A549 (cell line): Measurements from ENCODE around the gene TSR1. TPM values are rescaled to one million over a fixed set of nuclear protein-coding genes. Genes with fewer than 3 reads are reported as not detected.

Experiments
- ATAC-seq, 2 experiments: fragments of 200-7000 bp in 1 of 2; fragments of >200 bp in 1 of 2; cut with Nextera tagmentation in 1 of 2; cut with Tn5 transposase in 1 of 2; 3 replicates each; pipeline versions ENCODE4 v1.8.0 to v1.9.1; 2018 to 2020; ENCODE audit warnings: mild to moderate bottlenecking in 1 of 2, moderate library complexity in 1 of 2
- CTCF ChIA-PET: fragments of 300-600 bp; sonication (Branson Sonifier 250); formaldehyde crosslinking; extraction: SDS; loops from one replicate; lab custom pipeline; 2021; ENCODE audit warnings: antibody characterized with exemption, inconsistent platforms; lab: Yijun Ruan, JAX
- POLR2A ChIA-PET: fragments of 350-600 bp; formaldehyde crosslinking; extraction: SDS; loops from one replicate; lab custom pipeline; 2021; ENCODE audit warnings: antibody characterized with exemption, inconsistent platforms; lab: Yijun Ruan, JAX
- DNase-seq, 2 experiments: peaks; one replicate each; pipeline versions ENCODE4 v3.0.0 to v3.0.0-alpha.2; 2011 to 2016; ENCODE audit warnings: low read depth in 1 of 2, low spot score in 1 of 2
- FAIRE-seq: peaks from 2 replicates; lab custom pipeline; 2011; peaks lifted over from hg19 to GRCh38; lab: Jason Lieb, UNC
- H3K27ac ChIP-seq, 2 experiments: fragments of >200 bp; sonication (Bioruptor Twin); formaldehyde crosslinking; 3 replicates each; pipeline ENCODE4 v1.5.1; 2016 to 2017
- H3K4me1 ChIP-seq: fragments of >200 bp; sonication (Bioruptor Twin); formaldehyde crosslinking; 3 replicates; pipeline ENCODE4 v1.6.1; 2016
- H3K4me2 ChIP-seq: fragments of >200 bp; sonication (Bioruptor Twin); formaldehyde crosslinking; 3 replicates; pipeline ENCODE4 v1.6.1; 2016
- H3K4me3 ChIP-seq: fragments of >200 bp; sonication (Bioruptor Twin); formaldehyde crosslinking; 3 replicates; pipeline ENCODE4 v1.5.1; 2016
- H3K9me3 ChIP-seq: fragments of >200 bp; sonication (Bioruptor Twin); formaldehyde crosslinking; 3 replicates; pipeline ENCODE4 v1.6.1; 2016
- CBX2 ChIP-seq: fragments of 200-600 bp; sonication (generic); IDR thresholded peaks from 2 replicates; pipeline ENCODE4 v1.6.1; 2016; ENCODE audit warnings: low read depth, mild to moderate bottlenecking, borderline replicate concordance
- CTCF ChIP-seq: fragments of >200 bp; sonication (Bioruptor Twin); formaldehyde crosslinking; IDR thresholded peaks from 3 replicates; pipeline ENCODE4 v1.5.1; 2016
- EP300 ChIP-seq, 2 experiments: fragments of >200 bp; sonication (Bioruptor Twin); formaldehyde crosslinking; IDR thresholded peaks; 2 replicates in 1 of 2; 3 replicates in 1 of 2; pipeline ENCODE4 v1.6.1; 2016 to 2017
- HDAC2 ChIP-seq: fragments of 200-600 bp; sonication (generic); IDR thresholded peaks from 2 replicates; pipeline ENCODE4 v1.6.1; 2016
- HES2 ChIP-seq: fragments of >200 bp; sonication (Bioruptor Twin); formaldehyde crosslinking; IDR thresholded peaks from 2 replicates; pipeline ENCODE4 v1.6.1; 2016
- HOXA7 ChIP-seq: fragments of 250-450 bp; sonication (Bioruptor Pico); IDR thresholded peaks from 2 replicates; pipeline ENCODE4 v1.5.0; 2020; ENCODE audit warnings: mild to moderate bottlenecking, moderate library complexity
- MAFK ChIP-seq: fragments of 450-650 bp; IDR thresholded peaks from 2 replicates; pipeline ENCODE4 v1.6.1; 2014; ENCODE audit not compliant: partially characterized antibody
- MAX ChIP-seq: IDR thresholded peaks from 2 replicates; pipeline ENCODE4 v1.6.1; 2012
- MAZ ChIP-seq: fragments of 150-350 bp; IDR thresholded peaks from 2 replicates; pipeline ENCODE4 v1.6.1; 2014; ENCODE audit warnings: antibody characterized with exemption, low read depth, low read length, borderline replicate concordance
- NPAS2 ChIP-seq: fragments of 250-450 bp; sonication (Bioruptor Pico); IDR thresholded peaks from 2 replicates; pipeline ENCODE4 v1.8.0; 2022; ENCODE audit warnings: mild to moderate bottlenecking, moderate library complexity, borderline replicate concordance
- POLR2AphosphoS2 ChIP-seq: conservative IDR thresholded peaks from 2 replicates; pipeline ENCODE4 v1.6.1; 2012; ENCODE audit warnings: low read length, improper control_type of control experiment, inconsistent platforms
- RNF2 ChIP-seq: fragments of 200-600 bp; sonication (generic); IDR thresholded peaks from 2 replicates; pipeline ENCODE4 v1.6.1; 2016; ENCODE audit warnings: low read depth, mild to moderate bottlenecking, antibody characterized with exemption, moderate library complexity, borderline replicate concordance
- SREBF2 ChIP-seq: fragments of 450-650 bp; IDR thresholded peaks from 2 replicates; pipeline ENCODE4 v1.6.1; 2014; ENCODE audit warnings: mild to moderate bottlenecking, moderate library complexity
- ZNF302 ChIP-seq: fragments of 250-450 bp; sonication (Bioruptor Pico); IDR thresholded peaks from 2 replicates; pipeline ENCODE4 v1.9.0; 2021; ENCODE audit warnings: inconsistent platforms, mild to moderate bottlenecking, moderate library complexity
- WGBS: methylation state at CpG from one replicate; pipeline ENCODE4 v1.1.6; 2017; ENCODE audit errors: missing lambda C conversion rate; 5-methylcytosine and 5-hydroxymethylcytosine counted together
- polyA plus RNA-seq, 4 experiments: library from polyadenylated mRNA; depleted of rRNA in 3 of 4; stranded (reverse); fragments of >200 nt; fragmentation: RNase III in 1 of 4; extraction: RNeasy Plus Mini Kit Qiagen cat#74134 plus additional on column Dnase treatment in 1 of 4; gene quantifications; 2 replicates in 3 of 4; 3 replicates in 1 of 4; pipeline ENCODE4 v1.2.3, GENCODE V29; 2011 to 2017

TSR1 gene
- polyA plus RNA-seq, 2 of the 4 experiments (the other 2 are of a cell fraction), result 38.3 to 84.1 TPM

- CTCF ChIA-PET, result interaction anchor here (0.8 to 3.1 kb wide), 12 partner anchors 11 to 90 kb away, joined by 3 to 17 read pairs (median 4); no protein-coding TSS in a partner anchor
- FAIRE-seq (no peak), ATAC-seq (peak; percentile 11 to 36; a peak in 3 of 6 replicates), DNase-seq (peak in 1 of 2 experiments; percentile 36)
- TF ChIP-seq MAX (no peak), HOXA7 (CRISPR knock-in tag) (peak; percentile 29; the same call in 1 of the 2 replicates)
- whole genome bisulfite sequencing, result 60% methylated on average over 3 of the region's 3 CpGs
- POLR2A ChIA-PET, result interaction anchor here (1.2 kb wide), 1 partner anchor 28 kb away, joined by 3 read pairs; the partner anchor contains the start of genes SMG6 and SRR
- H3K4me3 ChIP-seq, result no peak overlapping the region
- peaks cover 15% of the 10 kb centered on the region for H3K4me1 ChIP-seq
- no peak overlapping the region for H3K27ac ChIP-seq
- H3K9me3 ChIP-seq, result no peaks in the 10 kb centered on the region
- no peak overlapping the region for H3K4me2 ChIP-seq
Measured at GRCh38 chr17:2331303-2331702, 5.0 kb downstream of the TSR1 start.

GRCh38 chr17:2323629-2324314, 12.5 kb downstream of the TSR1 start:
- no peak for ATAC-seq
- CTCF ChIA-PET, result interaction anchor here (0.9 to 2.3 kb wide), 7 partner anchors 9 to 29 kb away, joined by 3 to 14 read pairs (median 5); partner anchors contain the start of gene TSR1
- H3K9me3 ChIP-seq, result no peaks in the 10 kb centered on the region
- H3K4me3 ChIP-seq, result no peak overlapping the region
- WGBS, result 77% methylated on average over 2 of the region's 2 CpGs
- H3K4me1 ChIP-seq, result no peaks in the 10 kb centered on the region
- H3K27ac ChIP-seq, result no peak overlapping the region
- POLR2A ChIA-PET, result interaction anchor here (1.6 kb wide), 1 partner anchor 12 kb away, joined by 5 read pairs; the partner anchor contains the start of gene TSR1
- no peak for DNase-seq
- no peak for FAIRE-seq
- no peak overlapping the region for H3K4me2 ChIP-seq
- TF ChIP-seq HES2 (no peak), HOXA7 (CRISPR knock-in tag) (peak; percentile 3; the same call in 1 of the 2 replicates)

GRCh38 chr17:2321399-2321798, 14.9 kb downstream of the TSR1 start:
- WGBS, result 82% methylated on average over 1 of the region's 1 CpG
- no peaks in the 10 kb centered on the region for H3K9me3 ChIP-seq
- ATAC-seq (no peak), FAIRE-seq (no peak)
- H3K27ac ChIP-seq, result no peak overlapping the region
- H3K4me2 ChIP-seq, result no peak overlapping the region
- no peak overlapping the region for H3K4me3 ChIP-seq
- no peaks in the 10 kb centered on the region for H3K4me1 ChIP-seq
- no peak for TF ChIP-seq RNF2
- no peak for TF ChIP-seq EP300 (IDR thresholded peaks at IDR 0.05)
- TF ChIP-seq MAX, result no peak
- 0 out of 2 replicates have a peak, but pooled peaks have one; percentile 58 for TF ChIP-seq POLR2AphosphoS2
- TF ChIP-seq MAZ, result no peak
- TF ChIP-seq, all 56 proteins: peak for 1
- DNase-seq, result no peak
- ChIA-PET CTCF (interaction anchor here (1.0 to 2.6 kb wide), 9 partner anchors 8 to 95 kb away, joined by 3 to 9 read pairs (median 5); partner anchors contain the start of gene TSR1), POLR2A (interaction anchor here (1.3 kb wide), 1 partner anchor 15 kb away, joined by 5 read pairs; the partner anchor contains the start of gene TSR1)

- ATAC-seq (no peak), DNase-seq (no peak), FAIRE-seq (no peak)
- Histone ChIP-seq H3K27ac (no peak overlapping the region), H3K9me3 (no peaks in the 10 kb centered on the region), H3K4me3 (no peak overlapping the region), H3K4me1 (no peaks in the 10 kb centered on the region), H3K4me2 (no peak overlapping the region)
- POLR2A ChIA-PET, result interaction anchor here (1.1 kb wide), 1 partner anchor 17 kb away, joined by 3 read pairs; the partner anchor contains the start of gene TSR1
- TF ChIP-seq ZNF302 (CRISPR knock-in tag), result no peak
- TF ChIP-seq CBX2, result no peak
- TF ChIP-seq MAFK, result no peak
- CTCF ChIA-PET, result interaction anchor here (1.2 to 2.6 kb wide), 4 partner anchors 12 to 264 kb away, joined by 3 to 17 read pairs (median 6); partner anchors contain the start of gene HIC1
Measured at GRCh38 chr17:2319051-2319450, 17.2 kb downstream of the TSR1 start.

GRCh38 chr17:2317796-2318195, 18.5 kb downstream of the TSR1 start:
- TF ChIP-seq HDAC2, result no peak
- TF ChIP-seq CTCF, result no peak
- TF ChIP-seq NPAS2 (CRISPR knock-in tag), result no peak
- TF ChIP-seq SREBF2, result no peak
- no peaks in the 10 kb centered on the region for H3K4me1 ChIP-seq
- CTCF ChIA-PET, result interaction anchor here (0.7 to 2.6 kb wide), 6 partner anchors 11 to 263 kb away, joined by 3 to 17 read pairs (median 5); partner anchors contain the start of genes HIC1 and TSR1
- WGBS, result 80% methylated on average over 3 of the region's 3 CpGs
- no peaks in the 10 kb centered on the region for H3K9me3 ChIP-seq
- peak overlapping the region in 1 of 2 experiments; percentile 36; a peak in 1 of 6 replicates for H3K27ac ChIP-seq
- POLR2A ChIA-PET, result interaction anchor here (1.0 to 1.6 kb wide), 4 partner anchors 12 to 35 kb away, joined by 3 to 6 read pairs (median 4); partner anchors contain the start of genes SMG6, SRR and TSR1
- H3K4me2 ChIP-seq, result peak overlapping the region; percentile 54
- ATAC-seq (peak; percentile 8 to 65; a peak in 4 of 6 replicates), DNase-seq (no peak), FAIRE-seq (no peak)
- H3K4me3 ChIP-seq, result peak overlapping the region; percentile 34
